Measurements from ENCODE around the gene NPM1.

NPM1 gene, protein sequence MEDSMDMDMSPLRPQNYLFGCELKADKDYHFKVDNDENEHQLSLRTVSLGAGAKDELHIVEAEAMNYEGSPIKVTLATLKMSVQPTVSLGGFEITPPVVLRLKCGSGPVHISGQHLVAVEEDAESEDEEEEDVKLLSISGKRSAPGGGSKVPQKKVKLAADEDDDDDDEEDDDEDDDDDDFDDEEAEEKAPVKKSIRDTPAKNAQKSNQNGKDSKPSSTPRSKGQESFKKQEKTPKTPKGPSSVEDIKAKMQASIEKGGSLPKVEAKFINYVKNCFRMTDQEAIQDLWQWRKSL

DNA sequence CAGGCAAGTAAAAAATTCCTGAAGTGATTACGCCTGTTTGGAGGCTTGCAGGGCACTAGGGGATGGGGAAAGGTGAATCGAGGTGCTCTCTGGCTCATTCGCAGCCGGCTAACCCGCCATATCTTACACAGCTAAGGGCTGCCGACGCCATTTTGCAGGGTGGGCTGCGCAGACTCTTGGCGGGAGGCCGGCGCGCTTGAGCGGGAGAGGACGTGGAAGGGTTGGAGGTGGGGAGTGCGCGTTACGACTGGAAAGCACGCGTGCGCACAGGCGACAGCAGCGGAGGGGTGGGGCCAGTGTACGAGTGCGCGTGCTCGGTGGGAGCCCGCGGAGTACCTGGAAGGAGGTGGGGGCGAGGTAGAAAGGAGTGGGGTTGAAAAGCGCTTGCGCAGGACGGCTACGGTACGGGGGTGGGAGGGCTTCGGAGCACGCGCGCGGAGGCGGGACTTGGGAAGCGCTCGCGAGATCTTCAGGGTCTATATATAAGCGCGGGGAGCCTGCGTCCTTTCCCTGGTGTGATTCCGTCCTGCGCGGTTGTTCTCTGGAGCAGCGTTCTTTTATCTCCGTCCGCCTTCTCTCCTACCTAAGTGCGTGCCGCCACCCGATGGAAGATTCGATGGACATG, at the start of gene NPM1:
TSS of gene NPM1 (plus strand) at position 505 of the 625 bp plus-strand sequence. CDS start at position 605, 100 bp downstream.
- POLR2A ChIA-PET = interaction anchor here (0.7 to 1.9 kb wide), 12 partner anchors 9 to 619 kb away, joined by 3 to 9 read pairs (median 5); partner anchors contain the start of genes FBXW11, FGF18 and TLX3
- Histone ChIP-seq H3K4me1 (ENCODE audit: control insufficient read depth, insufficient read depth, low read length) (no peaks in the 10 kb centered on the region), H3K27ac (ENCODE audit: extremely low read depth, low read depth, low read length) (peak within 1 kb of the TSS; percentile 89), H3K36me3 (ENCODE audit: control insufficient read depth in 2 of 2, insufficient read depth in 1 of 2, low read length in 2 of 2) (peaks cover 14 to 40% of the 10 kb centered on the region in 2 experiments), H3K9me3 (ENCODE audit: control insufficient read depth, insufficient read depth, low read depth, low read length) (no peaks in the 10 kb centered on the region), H3K4me3 (ENCODE audit: low read depth, low read length) (peak within 1 kb of the TSS; percentile 90)
- CTCF ChIA-PET = no interaction called here
- TF ChIP-seq ZXDB (tag by site-specific recombination; IDR thresholded peaks at IDR 0.05) = peak; percentile 94
- TF ChIP-seq, protein P1, sequence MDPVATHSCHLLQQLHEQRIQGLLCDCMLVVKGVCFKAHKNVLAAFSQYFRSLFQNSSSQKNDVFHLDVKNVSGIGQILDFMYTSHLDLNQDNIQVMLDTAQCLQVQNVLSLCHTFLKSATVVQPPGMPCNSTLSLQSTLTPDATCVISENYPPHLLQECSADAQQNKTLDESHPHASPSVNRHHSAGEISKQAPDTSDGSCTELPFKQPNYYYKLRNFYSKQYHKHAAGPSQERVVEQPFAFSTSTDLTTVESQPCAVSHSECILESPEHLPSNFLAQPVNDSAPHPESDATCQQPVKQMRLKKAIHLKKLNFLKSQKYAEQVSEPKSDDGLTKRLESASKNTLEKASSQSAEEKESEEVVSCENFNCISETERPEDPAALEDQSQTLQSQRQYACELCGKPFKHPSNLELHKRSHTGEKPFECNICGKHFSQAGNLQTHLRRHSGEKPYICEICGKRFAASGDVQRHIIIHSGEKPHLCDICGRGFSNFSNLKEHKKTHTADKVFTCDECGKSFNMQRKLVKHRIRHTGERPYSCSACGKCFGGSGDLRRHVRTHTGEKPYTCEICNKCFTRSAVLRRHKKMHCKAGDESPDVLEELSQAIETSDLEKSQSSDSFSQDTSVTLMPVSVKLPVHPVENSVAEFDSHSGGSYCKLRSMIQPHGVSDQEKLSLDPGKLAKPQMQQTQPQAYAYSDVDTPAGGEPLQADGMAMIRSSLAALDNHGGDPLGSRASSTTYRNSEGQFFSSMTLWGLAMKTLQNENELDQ (tag by site-specific recombination; IDR thresholded peaks at IDR 0.05; ENCODE audit: low read depth) = no peak
- TF ChIP-seq, protein P2, sequence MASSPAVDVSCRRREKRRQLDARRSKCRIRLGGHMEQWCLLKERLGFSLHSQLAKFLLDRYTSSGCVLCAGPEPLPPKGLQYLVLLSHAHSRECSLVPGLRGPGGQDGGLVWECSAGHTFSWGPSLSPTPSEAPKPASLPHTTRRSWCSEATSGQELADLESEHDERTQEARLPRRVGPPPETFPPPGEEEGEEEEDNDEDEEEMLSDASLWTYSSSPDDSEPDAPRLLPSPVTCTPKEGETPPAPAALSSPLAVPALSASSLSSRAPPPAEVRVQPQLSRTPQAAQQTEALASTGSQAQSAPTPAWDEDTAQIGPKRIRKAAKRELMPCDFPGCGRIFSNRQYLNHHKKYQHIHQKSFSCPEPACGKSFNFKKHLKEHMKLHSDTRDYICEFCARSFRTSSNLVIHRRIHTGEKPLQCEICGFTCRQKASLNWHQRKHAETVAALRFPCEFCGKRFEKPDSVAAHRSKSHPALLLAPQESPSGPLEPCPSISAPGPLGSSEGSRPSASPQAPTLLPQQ (tag by site-specific recombination; IDR thresholded peaks at IDR 0.05) = peak; percentile 53
- TF ChIP-seq ZNF302 (tag by site-specific recombination; IDR thresholded peaks at IDR 0.05; ENCODE audit: low read depth) = no peak
- TF ChIP-seq, protein P3, sequence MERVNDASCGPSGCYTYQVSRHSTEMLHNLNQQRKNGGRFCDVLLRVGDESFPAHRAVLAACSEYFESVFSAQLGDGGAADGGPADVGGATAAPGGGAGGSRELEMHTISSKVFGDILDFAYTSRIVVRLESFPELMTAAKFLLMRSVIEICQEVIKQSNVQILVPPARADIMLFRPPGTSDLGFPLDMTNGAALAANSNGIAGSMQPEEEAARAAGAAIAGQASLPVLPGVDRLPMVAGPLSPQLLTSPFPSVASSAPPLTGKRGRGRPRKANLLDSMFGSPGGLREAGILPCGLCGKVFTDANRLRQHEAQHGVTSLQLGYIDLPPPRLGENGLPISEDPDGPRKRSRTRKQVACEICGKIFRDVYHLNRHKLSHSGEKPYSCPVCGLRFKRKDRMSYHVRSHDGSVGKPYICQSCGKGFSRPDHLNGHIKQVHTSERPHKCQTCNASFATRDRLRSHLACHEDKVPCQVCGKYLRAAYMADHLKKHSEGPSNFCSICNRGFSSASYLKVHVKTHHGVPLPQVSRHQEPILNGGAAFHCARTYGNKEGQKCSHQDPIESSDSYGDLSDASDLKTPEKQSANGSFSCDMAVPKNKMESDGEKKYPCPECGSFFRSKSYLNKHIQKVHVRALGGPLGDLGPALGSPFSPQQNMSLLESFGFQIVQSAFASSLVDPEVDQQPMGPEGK (tag by site-specific recombination; IDR thresholded peaks at IDR 0.05) = peak; percentile 89
- no peak for TF ChIP-seq MEIS1 (CRISPR knock-in tag; IDR thresholded peaks at IDR 0.05; ENCODE audit: borderline replicate concordance)
- TF ChIP-seq ZNF621 (tag by site-specific recombination; IDR thresholded peaks at IDR 0.05) = no peak
- TF ChIP-seq ZNF324 (tag by site-specific recombination; IDR thresholded peaks at IDR 0.05) = 0 out of 2 replicates have a peak, but pooled peaks have one; percentile 31
- no peak for TF ChIP-seq ZNF707 (tag by site-specific recombination; IDR thresholded peaks at IDR 0.05)
- TF ChIP-seq ZNF768 (tag by site-specific recombination; IDR thresholded peaks at IDR 0.05) = no peak
- no peak for TF ChIP-seq ZNF121 (tag by site-specific recombination; IDR thresholded peaks at IDR 0.05)
- no peak for TF ChIP-seq ZNF596 (tag by site-specific recombination; IDR thresholded peaks at IDR 0.05)
- TF ChIP-seq ZNF175 (tag by site-specific recombination; IDR thresholded peaks at IDR 0.05) = no peak
- TF ChIP-seq ZNF626 (tag by site-specific recombination; IDR thresholded peaks at IDR 0.05) = no peak
- no peak for TF ChIP-seq GLI2 (tag by site-specific recombination; IDR thresholded peaks at IDR 0.05; ENCODE audit: borderline replicate concordance, low read depth)
- TF ChIP-seq ZNF623 (tag by site-specific recombination; IDR thresholded peaks at IDR 0.05) = no peak; the same call in 1 of the 2 replicates
- peak; percentile 49; the same call in 1 of the 2 replicates for TF ChIP-seq ZNF341 (tag by site-specific recombination; IDR thresholded peaks at IDR 0.05; ENCODE audit: low read depth)
- TF ChIP-seq ZNF521 (tag by site-specific recombination; IDR thresholded peaks at IDR 0.05) = no peak
- TF ChIP-seq ZNF561 (tag by site-specific recombination; IDR thresholded peaks at IDR 0.05; ENCODE audit: borderline replicate concordance) = peak; percentile 64
- no peak for TF ChIP-seq ZNF350 (tag by site-specific recombination; IDR thresholded peaks at IDR 0.05)
- no peak for TF ChIP-seq ZNF473 (tag by site-specific recombination; IDR thresholded peaks at IDR 0.05)
- TF ChIP-seq ZNF76 (tag by site-specific recombination; IDR thresholded peaks at IDR 0.05; ENCODE audit: borderline replicate concordance, low read depth) = peak; percentile 33; the same call in 1 of the 2 replicates
- TF ChIP-seq ZNF560 (tag by site-specific recombination; IDR thresholded peaks at IDR 0.05; ENCODE audit: borderline replicate concordance) = no peak
- TF ChIP-seq ZNF624 (tag by site-specific recombination; IDR thresholded peaks at IDR 0.05) = no peak
- TF ChIP-seq HOXC10 (CRISPR knock-in tag; IDR thresholded peaks at IDR 0.05) = no peak
- TF ChIP-seq, protein P4, sequence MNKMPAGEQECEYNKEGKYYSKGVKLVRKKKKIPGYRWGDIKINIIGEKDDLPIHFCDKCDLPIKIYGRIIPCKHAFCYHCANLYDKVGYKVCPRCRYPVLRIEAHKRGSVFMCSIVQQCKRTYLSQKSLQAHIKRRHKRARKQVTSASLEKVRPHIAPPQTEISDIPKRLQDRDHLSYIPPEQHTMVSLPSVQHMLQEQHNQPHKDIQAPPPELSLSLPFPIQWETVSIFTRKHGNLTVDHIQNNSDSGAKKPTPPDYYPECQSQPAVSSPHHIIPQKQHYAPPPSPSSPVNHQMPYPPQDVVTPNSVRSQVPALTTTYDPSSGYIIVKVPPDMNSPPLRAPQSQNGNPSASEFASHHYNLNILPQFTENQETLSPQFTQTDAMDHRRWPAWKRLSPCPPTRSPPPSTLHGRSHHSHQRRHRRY (tag by site-specific recombination; IDR thresholded peaks at IDR 0.05) = no peak
- peak; percentile 24 for TF ChIP-seq ZNF660 (tag by site-specific recombination; IDR thresholded peaks at IDR 0.05)
- TF ChIP-seq ZNF169 (tag by site-specific recombination; IDR thresholded peaks at IDR 0.05) = no peak
- TF ChIP-seq ZNF423 (tag by site-specific recombination; IDR thresholded peaks at IDR 0.05) = no peak
- no peak for TF ChIP-seq GLI4 (tag by site-specific recombination; IDR thresholded peaks at IDR 0.05)
- TF ChIP-seq ZNF211 (tag by site-specific recombination; IDR thresholded peaks at IDR 0.05; ENCODE audit: low read depth) = no peak
